ENCODE results near the gene ZNF454. TPM values are rescaled to one million over a fixed set of nuclear protein-coding genes. Genes with fewer than 3 reads are reported as not detected.

ZNF454 gene
- total RNA-seq, 1 donor = 0.18 TPM

DNA sequence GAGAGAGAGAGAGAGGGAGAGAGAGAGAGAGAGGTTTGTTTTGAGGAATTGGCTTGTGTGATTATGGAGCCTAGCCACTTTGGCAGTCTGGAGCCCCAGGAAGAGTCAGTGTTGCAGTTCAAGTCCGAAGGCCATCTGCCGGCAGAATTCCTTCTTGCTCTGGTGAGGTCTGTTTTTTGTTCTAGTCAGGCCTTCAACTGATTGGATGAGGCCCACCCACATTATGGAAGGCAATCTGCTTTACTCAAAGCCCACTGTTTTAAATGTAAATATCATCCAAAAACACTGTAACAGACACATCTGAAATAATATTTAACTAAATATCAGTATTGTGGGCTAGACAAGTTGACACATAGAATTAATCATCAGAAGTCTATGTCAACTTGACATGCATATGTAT is 65.6 kb downstream of the ZNF454 start:
- no peak overlapping the region for H3K4me3 ChIP-seq (ENCODE audit: low read depth, low read length)
- no peak for TF ChIP-seq CTCF (IDR thresholded peaks at IDR 0.05; ENCODE audit: insufficient read depth, low read length)
- DNase-seq (ENCODE audit: low read depth) = no peak

DNA sequence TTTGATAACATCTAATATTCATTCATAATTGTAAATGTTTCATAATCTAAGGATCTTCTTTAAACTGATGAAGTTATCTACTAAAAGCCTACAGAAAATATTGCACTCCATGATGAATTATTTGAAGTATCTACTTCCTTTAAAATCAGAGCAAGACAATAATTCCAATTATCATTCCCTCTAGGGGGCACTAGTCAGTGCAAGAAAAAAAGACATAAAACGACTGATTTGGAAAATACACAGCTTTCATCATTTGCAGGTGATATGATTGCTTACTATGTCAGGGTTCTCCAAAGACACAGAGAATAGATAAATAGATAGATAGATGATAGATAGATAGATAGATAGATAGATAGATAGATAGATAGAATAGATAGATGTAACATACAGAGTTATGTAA is 67.7 kb downstream of the ZNF454 start:
- TF ChIP-seq CTCF (IDR thresholded peaks at IDR 0.05; ENCODE audit: insufficient read depth, low read length) = peak; percentile 24
- peak; percentile 6 for DNase-seq (ENCODE audit: low read depth)

More for the DNA sequence above, 67.7 kb downstream of the ZNF454 start:
- no peak overlapping the region for H3K4me3 ChIP-seq (ENCODE audit: low read depth, low read length)

Other genes starting within 250 kb of the ZNF454 start
- gene ZNF354A, start 210.5 kb upstream of the ZNF454 start, total RNA-seq (ENCODE audit: low replicate concordance) = 8.2 and 23.1 TPM in 2 replicates
- gene ZNF354B, start 81.2 kb upstream of the ZNF454 start, total RNA-seq (ENCODE audit: low replicate concordance) = 9.8 and 19.6 TPM in 2 replicates
- gene ZFP2, start 45.3 kb upstream of the ZNF454 start, total RNA-seq (ENCODE audit: low replicate concordance) = 0.36 and 2.7 TPM in 2 replicates
- gene GRM6, start 54.1 kb downstream of the ZNF454 start, total RNA-seq (ENCODE audit: low replicate concordance) = not detected in 2 replicates
- 3.9 and 5.2 TPM in 2 replicates for gene ZNF879, start 82.6 kb downstream of the ZNF454 start, total RNA-seq (ENCODE audit: low replicate concordance)
- 8.6 and 10.5 TPM in 2 replicates for gene ZNF354C, start 119.2 kb downstream of the ZNF454 start, total RNA-seq (ENCODE audit: low replicate concordance)

Data from fibroblast of the aortic adventitia (primary cell).